ENCODE results near the gene PPP3CA.

Gene PPP3CA

GRCh38 chr4:101259876-101260275 is 87.5 kb downstream of the PPP3CA start:
- H3K27me3 ChIP-seq (ENCODE audit: control insufficient read depth, insufficient read depth, low read length), result no peaks in the 10 kb centered on the region
- H3K4me1 ChIP-seq (ENCODE audit: control insufficient read depth, insufficient read depth, low read length), result no peaks in the 10 kb centered on the region
- no peak overlapping the region for H3K27ac ChIP-seq (ENCODE audit: low read length)
- no peaks in the 10 kb centered on the region for H3K36me3 ChIP-seq (ENCODE audit: control insufficient read depth, insufficient read depth, low read length)
- no peak overlapping the region for H3K4me3 ChIP-seq (ENCODE audit: low read length)
- WGBS (ENCODE audit: insufficient coverage, insufficient read length), result no CpG with 5 or more reads among the region's 4 CpGs
- no peak for DNase-seq (ENCODE audit: low read depth, low spot score)
- H3K9me3 ChIP-seq (ENCODE audit: control insufficient read depth, insufficient read depth, low read length), result no peaks in the 10 kb centered on the region

GRCh38 chr4:101258883-101259282 is 88.4 kb downstream of the PPP3CA start:
- Histone ChIP-seq H3K27me3 (ENCODE audit: control insufficient read depth, insufficient read depth, low read length) (no peaks in the 10 kb centered on the region), H3K36me3 (ENCODE audit: control insufficient read depth, insufficient read depth, low read length) (no peaks in the 10 kb centered on the region), H3K4me3 (ENCODE audit: low read length) (no peak overlapping the region), H3K9me3 (ENCODE audit: control insufficient read depth, insufficient read depth, low read length) (no peaks in the 10 kb centered on the region), H3K27ac (ENCODE audit: low read length) (no peak overlapping the region), H3K4me1 (ENCODE audit: control insufficient read depth, insufficient read depth, low read length) (no peaks in the 10 kb centered on the region)
- DNase-seq (ENCODE audit: low read depth, low spot score), result no peak
- WGBS (ENCODE audit: insufficient coverage, insufficient read length), result no CpG with 5 or more reads among the region's 2 CpGs

- no peak for DNase-seq (ENCODE audit: low read depth, low spot score)
- no peaks in the 10 kb centered on the region for H3K4me1 ChIP-seq (ENCODE audit: control insufficient read depth, insufficient read depth, low read length)
- H3K27me3 ChIP-seq (ENCODE audit: control insufficient read depth, insufficient read depth, low read length), result no peaks in the 10 kb centered on the region
- no peak overlapping the region for H3K27ac ChIP-seq (ENCODE audit: low read length)
- no peak overlapping the region for H3K4me3 ChIP-seq (ENCODE audit: low read length)
- no peaks in the 10 kb centered on the region for H3K36me3 ChIP-seq (ENCODE audit: control insufficient read depth, insufficient read depth, low read length)
- no peaks in the 10 kb centered on the region for H3K9me3 ChIP-seq (ENCODE audit: control insufficient read depth, insufficient read depth, low read length)
Measured at GRCh38 chr4:101256222-101256621, 91.1 kb downstream of the PPP3CA start.

GRCh38 chr4:101254776-101255175 is 92.5 kb downstream of the PPP3CA start:
- no peaks in the 10 kb centered on the region for H3K4me1 ChIP-seq (ENCODE audit: control insufficient read depth, insufficient read depth, low read length)
- no CpG with 5 or more reads among the region's 4 CpGs for WGBS (ENCODE audit: insufficient coverage, insufficient read length)

GRCh38 chr4:101253121-101253520 is 94.2 kb downstream of the PPP3CA start:
- Histone ChIP-seq H3K27me3 (ENCODE audit: control insufficient read depth, insufficient read depth, low read length) (no peaks in the 10 kb centered on the region), H3K4me3 (ENCODE audit: low read length) (no peak overlapping the region), H3K27ac (ENCODE audit: low read length) (no peak overlapping the region), H3K4me1 (ENCODE audit: control insufficient read depth, insufficient read depth, low read length) (no peaks in the 10 kb centered on the region), H3K36me3 (ENCODE audit: control insufficient read depth, insufficient read depth, low read length) (no peaks in the 10 kb centered on the region), H3K9me3 (ENCODE audit: control insufficient read depth, insufficient read depth, low read length) (no peaks in the 10 kb centered on the region)
- no peak for DNase-seq (ENCODE audit: low read depth, low spot score)
- WGBS (ENCODE audit: insufficient coverage, insufficient read length), result no CpG with 5 or more reads among the region's 1 CpG

More at GRCh38 chr4:101254776-101255175, 92.5 kb downstream of the PPP3CA start:
- Histone ChIP-seq H3K9me3 (ENCODE audit: control insufficient read depth, insufficient read depth, low read length) (no peaks in the 10 kb centered on the region), H3K27ac (ENCODE audit: low read length) (no peak overlapping the region), H3K4me3 (ENCODE audit: low read length) (no peak overlapping the region), H3K36me3 (ENCODE audit: control insufficient read depth, insufficient read depth, low read length) (no peaks in the 10 kb centered on the region), H3K27me3 (ENCODE audit: control insufficient read depth, insufficient read depth, low read length) (no peaks in the 10 kb centered on the region)
- DNase-seq (ENCODE audit: low read depth, low spot score), result no peak

GRCh38 chr4:101252721-101253120 is 94.6 kb downstream of the PPP3CA start:
- Histone ChIP-seq H3K27me3 (ENCODE audit: control insufficient read depth, insufficient read depth, low read length) (no peaks in the 10 kb centered on the region), H3K27ac (ENCODE audit: low read length) (no peak overlapping the region), H3K4me1 (ENCODE audit: control insufficient read depth, insufficient read depth, low read length) (no peaks in the 10 kb centered on the region), H3K9me3 (ENCODE audit: control insufficient read depth, insufficient read depth, low read length) (no peaks in the 10 kb centered on the region), H3K36me3 (ENCODE audit: control insufficient read depth, insufficient read depth, low read length) (no peaks in the 10 kb centered on the region), H3K4me3 (ENCODE audit: low read length) (no peak overlapping the region)
- DNase-seq (ENCODE audit: low read depth, low spot score), result no peak
- WGBS (ENCODE audit: insufficient coverage, insufficient read length), result no CpG with 5 or more reads among the region's 2 CpGs

- Histone ChIP-seq H3K27ac (ENCODE audit: low read length) (no peak overlapping the region), H3K4me1 (ENCODE audit: control insufficient read depth, insufficient read depth, low read length) (no peaks in the 10 kb centered on the region), H3K27me3 (ENCODE audit: control insufficient read depth, insufficient read depth, low read length) (no peaks in the 10 kb centered on the region), H3K4me3 (ENCODE audit: low read length) (no peak overlapping the region), H3K36me3 (ENCODE audit: control insufficient read depth, insufficient read depth, low read length) (no peaks in the 10 kb centered on the region), H3K9me3 (ENCODE audit: control insufficient read depth, insufficient read depth, low read length) (no peaks in the 10 kb centered on the region)
- DNase-seq (ENCODE audit: low read depth, low spot score), result no peak
- no CpG with 5 or more reads among the region's 3 CpGs for WGBS (ENCODE audit: insufficient coverage, insufficient read length)
Measured at GRCh38 chr4:101251261-101251660, 96.1 kb downstream of the PPP3CA start.

- Histone ChIP-seq H3K27ac (ENCODE audit: low read length) (no peak overlapping the region), H3K4me1 (ENCODE audit: control insufficient read depth, insufficient read depth, low read length) (no peaks in the 10 kb centered on the region), H3K4me3 (ENCODE audit: low read length) (no peak overlapping the region), H3K9me3 (ENCODE audit: control insufficient read depth, insufficient read depth, low read length) (no peaks in the 10 kb centered on the region), H3K36me3 (ENCODE audit: control insufficient read depth, insufficient read depth, low read length) (no peaks in the 10 kb centered on the region), H3K27me3 (ENCODE audit: control insufficient read depth, insufficient read depth, low read length) (no peaks in the 10 kb centered on the region)
- DNase-seq (ENCODE audit: low read depth, low spot score), result no peak
- WGBS (ENCODE audit: insufficient coverage, insufficient read length), result no CpG with 5 or more reads among the region's 5 CpGs
Measured at GRCh38 chr4:101244349-101244748, 103.0 kb downstream of the PPP3CA start.

GRCh38 chr4:101242441-101242840 is 104.9 kb downstream of the PPP3CA start:
- Histone ChIP-seq H3K27me3 (ENCODE audit: control insufficient read depth, insufficient read depth, low read length) (no peaks in the 10 kb centered on the region), H3K9me3 (ENCODE audit: control insufficient read depth, insufficient read depth, low read length) (no peaks in the 10 kb centered on the region), H3K4me3 (ENCODE audit: low read length) (no peak overlapping the region), H3K27ac (ENCODE audit: low read length) (no peak overlapping the region), H3K36me3 (ENCODE audit: control insufficient read depth, insufficient read depth, low read length) (no peaks in the 10 kb centered on the region), H3K4me1 (ENCODE audit: control insufficient read depth, insufficient read depth, low read length) (no peaks in the 10 kb centered on the region)
- no peak for DNase-seq (ENCODE audit: low read depth, low spot score)
- WGBS (ENCODE audit: insufficient coverage, insufficient read length), result no CpG with 5 or more reads among the region's 1 CpG

GRCh38 chr4:101240099-101240498 is 107.2 kb downstream of the PPP3CA start:
- Histone ChIP-seq H3K4me1 (ENCODE audit: control insufficient read depth, insufficient read depth, low read length) (no peaks in the 10 kb centered on the region; the same call in 1 of the 2 replicates), H3K36me3 (ENCODE audit: control insufficient read depth, insufficient read depth, low read length) (no peaks in the 10 kb centered on the region), H3K4me3 (ENCODE audit: low read length) (no peak overlapping the region), H3K9me3 (ENCODE audit: control insufficient read depth, insufficient read depth, low read length) (no peaks in the 10 kb centered on the region), H3K27ac (ENCODE audit: low read length) (no peak overlapping the region), H3K27me3 (ENCODE audit: control insufficient read depth, insufficient read depth, low read length) (no peaks in the 10 kb centered on the region)
- DNase-seq (ENCODE audit: low read depth, low spot score), result no peak
- no CpG with 5 or more reads among the region's 3 CpGs for WGBS (ENCODE audit: insufficient coverage, insufficient read length)

GRCh38 chr4:101239665-101240064 is 107.7 kb downstream of the PPP3CA start:
- no peaks in the 10 kb centered on the region for H3K9me3 ChIP-seq (ENCODE audit: control insufficient read depth, insufficient read depth, low read length)
- H3K4me3 ChIP-seq (ENCODE audit: low read length), result no peak overlapping the region
- H3K4me1 ChIP-seq (ENCODE audit: control insufficient read depth, insufficient read depth, low read length), result no peaks in the 10 kb centered on the region; the same call in 1 of the 2 replicates
- no peak overlapping the region for H3K27ac ChIP-seq (ENCODE audit: low read length)
- H3K27me3 ChIP-seq (ENCODE audit: control insufficient read depth, insufficient read depth, low read length), result no peaks in the 10 kb centered on the region
- DNase-seq (ENCODE audit: low read depth, low spot score), result no peak
- WGBS (ENCODE audit: insufficient coverage, insufficient read length), result no CpG with 5 or more reads among the region's 1 CpG
- H3K36me3 ChIP-seq (ENCODE audit: control insufficient read depth, insufficient read depth, low read length), result no peaks in the 10 kb centered on the region
